ENCODE data around the gene PDE6G.

DNA sequence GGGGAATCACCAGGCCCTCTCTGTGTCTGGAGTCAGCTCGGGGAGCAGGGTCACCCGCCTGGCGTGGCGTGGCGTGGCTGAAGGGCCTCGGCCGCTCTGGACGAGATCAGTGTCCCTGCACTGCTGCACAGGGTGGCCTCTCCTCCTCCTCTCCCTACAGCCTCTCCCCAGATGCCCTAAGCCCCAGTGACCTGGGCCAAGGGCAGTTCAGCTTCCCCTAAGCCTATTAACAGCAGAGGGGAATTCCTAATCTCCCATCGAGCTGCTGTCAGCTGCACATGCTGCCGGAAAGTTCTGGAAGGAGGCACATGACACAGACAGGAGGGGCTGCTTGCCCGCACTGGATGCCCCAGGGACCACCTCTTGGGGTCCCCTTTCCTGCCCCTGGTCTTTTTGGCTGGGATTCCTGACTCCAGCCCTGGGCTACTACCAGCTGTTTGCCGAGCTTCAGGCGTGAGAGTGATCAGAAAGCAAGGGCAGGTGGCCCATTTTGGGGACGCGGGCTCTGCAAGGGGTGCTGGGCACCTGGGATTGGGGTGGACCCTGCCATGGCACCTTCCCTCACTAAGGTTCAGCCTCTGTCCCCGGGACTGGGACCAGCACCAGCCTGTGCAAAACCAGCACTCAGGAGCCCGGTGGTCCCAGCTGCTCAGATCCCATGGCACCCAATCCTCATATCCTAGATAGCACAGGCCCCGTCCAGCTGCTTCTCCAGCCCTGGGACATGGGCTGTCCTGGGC, 794 bp downstream of the PDE6G start:
- TF ChIP-seq POLR2A (IDR thresholded peaks at IDR 0.05), result no peak
- TF ChIP-seq CTCF (IDR thresholded peaks at IDR 0.05), result no peak

Measured in suprapubic skin (tissue), 3 donors.